Neural crest cell (in vitro differentiated cells): ENCODE data around the gene CERKL. TPM values are rescaled to one million over a fixed set of nuclear protein-coding genes. Genes with fewer than 3 reads are reported as not detected.

Experiments used
- DNase-seq: peaks from one replicate; pipeline ENCODE4 v3.0.0; 2021; ENCODE audit warnings: low read depth, mixed read lengths, low spot score
- H3K27ac Mint-ChIP-seq: one replicate; pipeline ENCODE4 v1.8.0; 2021; ENCODE audit warnings: mild to moderate bottlenecking, mixed read lengths; ENCODE audit not compliant: unreplicated experiment
- H3K27me3 Mint-ChIP-seq: 2 replicates; pipeline ENCODE4 v1.8.0; 2021; ENCODE audit warnings: low read depth, mild to moderate bottlenecking, mixed read lengths
- H3K36me3 Mint-ChIP-seq: 2 replicates; pipeline ENCODE4 v1.8.0; 2021; ENCODE audit warnings: low read depth, mild to moderate bottlenecking, mixed read lengths
- H3K4me1 Mint-ChIP-seq: 2 replicates; pipeline ENCODE4 v1.8.0; 2021; ENCODE audit warnings: mixed read lengths
- H3K4me3 Mint-ChIP-seq: one replicate; pipeline ENCODE4 v1.8.0; 2021; ENCODE audit warnings: mild to moderate bottlenecking, mixed read lengths
- H3K9me3 Mint-ChIP-seq: 2 replicates; pipeline ENCODE4 v1.8.0; 2021; ENCODE audit warnings: mixed read lengths
- total RNA-seq: library from RNA; stranded (reverse); gene quantifications from 2 replicates; pipeline ENCODE4 v1.2.1, GENCODE V29; 2021
- TF ChIP-seq, protein P1 (sequence below): fragments of 200-600 bp; sonication (generic); conservative IDR thresholded peaks from 2 replicates; pipeline ENCODE4 v1.5.0; 2021; ENCODE audit warnings: antibody characterized with exemption, mild to moderate bottlenecking

Gene CERKL
- total RNA-seq, 1 donor from 2014 or later, result 0.28 TPM

DNA sequence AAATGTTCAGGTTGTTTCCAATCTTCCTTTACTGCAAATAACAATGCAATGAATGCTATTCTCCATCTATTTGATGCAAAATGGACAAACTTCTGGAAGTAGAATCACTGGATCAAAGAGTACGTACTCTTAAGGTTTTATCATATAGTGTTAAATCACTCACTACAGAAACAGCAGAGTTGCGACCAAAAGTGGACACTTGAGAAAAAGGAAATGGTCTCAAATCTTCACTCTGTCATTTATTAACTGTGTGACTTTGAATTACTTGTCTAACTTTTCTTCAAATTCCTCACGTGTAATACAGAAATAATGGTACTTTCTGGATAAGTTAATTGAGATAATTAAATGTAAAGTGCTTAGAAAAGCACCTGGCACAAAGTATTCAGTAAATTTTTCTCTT is 78.1 kb downstream of the CERKL start:
- no peak overlapping the region for H3K27ac Mint-ChIP-seq
- no peak overlapping the region for H3K4me3 Mint-ChIP-seq
- no peaks in the 10 kb centered on the region for H3K9me3 Mint-ChIP-seq
- H3K36me3 Mint-ChIP-seq, result no peaks in the 10 kb centered on the region
- H3K4me1 Mint-ChIP-seq, result peaks cover 7% of the 10 kb centered on the region
- H3K27me3 Mint-ChIP-seq, result peaks cover 12% of the 10 kb centered on the region
- no peak for DNase-seq
- TF ChIP-seq, protein P1, sequence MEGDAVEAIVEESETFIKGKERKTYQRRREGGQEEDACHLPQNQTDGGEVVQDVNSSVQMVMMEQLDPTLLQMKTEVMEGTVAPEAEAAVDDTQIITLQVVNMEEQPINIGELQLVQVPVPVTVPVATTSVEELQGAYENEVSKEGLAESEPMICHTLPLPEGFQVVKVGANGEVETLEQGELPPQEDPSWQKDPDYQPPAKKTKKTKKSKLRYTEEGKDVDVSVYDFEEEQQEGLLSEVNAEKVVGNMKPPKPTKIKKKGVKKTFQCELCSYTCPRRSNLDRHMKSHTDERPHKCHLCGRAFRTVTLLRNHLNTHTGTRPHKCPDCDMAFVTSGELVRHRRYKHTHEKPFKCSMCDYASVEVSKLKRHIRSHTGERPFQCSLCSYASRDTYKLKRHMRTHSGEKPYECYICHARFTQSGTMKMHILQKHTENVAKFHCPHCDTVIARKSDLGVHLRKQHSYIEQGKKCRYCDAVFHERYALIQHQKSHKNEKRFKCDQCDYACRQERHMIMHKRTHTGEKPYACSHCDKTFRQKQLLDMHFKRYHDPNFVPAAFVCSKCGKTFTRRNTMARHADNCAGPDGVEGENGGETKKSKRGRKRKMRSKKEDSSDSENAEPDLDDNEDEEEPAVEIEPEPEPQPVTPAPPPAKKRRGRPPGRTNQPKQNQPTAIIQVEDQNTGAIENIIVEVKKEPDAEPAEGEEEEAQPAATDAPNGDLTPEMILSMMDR, result no peak

DNA sequence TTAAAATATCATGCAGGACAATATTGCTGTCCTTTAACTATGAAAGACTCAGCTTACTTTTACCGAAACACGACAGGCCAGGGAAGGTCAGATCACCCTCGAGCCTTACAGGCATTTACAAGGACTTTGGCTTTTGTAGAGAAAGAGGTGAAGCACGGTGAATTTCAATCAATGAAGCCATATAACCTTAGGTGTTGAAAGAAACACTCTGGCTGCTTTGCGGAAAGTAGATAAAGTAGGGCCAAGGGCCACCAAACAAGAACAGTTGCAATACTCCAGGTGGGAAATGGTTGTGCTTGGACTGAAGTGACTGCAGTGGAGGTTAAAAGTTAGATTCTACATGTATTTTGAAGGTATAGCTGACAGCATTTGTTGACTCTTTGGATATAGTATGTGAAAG is 80.5 kb downstream of the CERKL start:
- Mint-ChIP-seq H3K27ac (no peak overlapping the region), H3K4me1 (peaks cover 31% of the 10 kb centered on the region), H3K36me3 (no peaks in the 10 kb centered on the region), H3K27me3 (peaks cover 9% of the 10 kb centered on the region), H3K9me3 (no peaks in the 10 kb centered on the region), H3K4me3 (no peak overlapping the region)
- DNase-seq, result no peak
- TF ChIP-seq, protein P1, result no peak

DNA sequence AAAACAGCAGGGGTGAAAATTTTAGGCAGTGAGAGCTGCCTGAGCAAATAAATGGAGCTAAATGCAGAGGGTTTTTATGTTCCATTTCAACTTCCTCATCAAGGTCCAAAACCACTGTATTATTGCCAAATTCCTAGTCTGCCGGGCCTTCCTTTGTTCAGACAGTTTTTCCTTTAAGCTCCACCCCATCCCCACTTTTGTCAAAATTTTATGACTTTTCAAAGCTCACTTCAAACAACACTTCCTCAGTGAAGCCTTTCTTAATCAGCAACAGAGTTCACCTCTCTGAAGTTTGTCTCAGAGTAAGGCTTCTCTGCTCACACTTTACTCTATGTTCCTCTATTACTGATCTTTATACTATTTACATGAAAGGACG is 81.3 kb downstream of the CERKL start:
- peaks cover 2% of the 10 kb centered on the region for H3K27me3 Mint-ChIP-seq
- peaks cover 32% of the 10 kb centered on the region for H3K4me1 Mint-ChIP-seq
- TF ChIP-seq, protein P1, result no peak
- no peak for DNase-seq
- no peaks in the 10 kb centered on the region for H3K36me3 Mint-ChIP-seq
- no peaks in the 10 kb centered on the region for H3K9me3 Mint-ChIP-seq
- H3K27ac Mint-ChIP-seq, result no peak overlapping the region
- H3K4me3 Mint-ChIP-seq, result no peak overlapping the region

DNA sequence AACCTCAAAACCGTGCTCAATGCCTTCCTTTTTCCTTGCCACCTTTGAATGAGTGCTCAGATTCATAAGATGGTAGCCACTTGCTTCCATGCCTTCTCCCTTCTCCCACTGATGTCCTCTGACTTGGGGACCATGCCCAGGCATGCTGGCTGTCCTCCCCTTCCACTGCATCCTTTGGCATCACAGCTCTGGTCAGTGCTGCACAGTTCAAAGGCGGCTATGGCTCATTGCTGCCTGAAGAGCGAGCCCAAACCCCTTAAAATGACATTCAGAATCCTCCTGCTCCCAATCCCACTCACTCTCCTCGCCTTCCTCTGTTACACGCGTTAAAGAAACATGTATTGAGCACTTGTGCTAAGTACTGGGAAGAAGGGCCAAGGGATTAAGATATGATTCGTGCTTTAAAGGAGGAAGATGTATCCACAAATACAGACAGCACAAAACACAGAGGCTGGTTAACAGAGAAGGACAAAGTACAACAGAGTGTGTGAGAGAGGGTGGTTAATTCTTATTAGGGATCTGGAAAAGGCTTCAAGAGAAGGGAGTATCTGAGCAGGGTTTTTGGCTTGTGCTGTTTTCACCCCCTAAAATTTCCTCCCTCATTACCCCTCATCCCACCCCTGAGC is 81.8 kb downstream of the CERKL start:
- DNase-seq, result no peak
- H3K9me3 Mint-ChIP-seq, result no peaks in the 10 kb centered on the region
- H3K4me3 Mint-ChIP-seq, result no peak overlapping the region
- TF ChIP-seq, protein P1, result no peak
- no peak overlapping the region for H3K27ac Mint-ChIP-seq
- H3K27me3 Mint-ChIP-seq, result peaks cover 2% of the 10 kb centered on the region
- peaks cover 32% of the 10 kb centered on the region for H3K4me1 Mint-ChIP-seq
- H3K36me3 Mint-ChIP-seq, result no peaks in the 10 kb centered on the region

DNA sequence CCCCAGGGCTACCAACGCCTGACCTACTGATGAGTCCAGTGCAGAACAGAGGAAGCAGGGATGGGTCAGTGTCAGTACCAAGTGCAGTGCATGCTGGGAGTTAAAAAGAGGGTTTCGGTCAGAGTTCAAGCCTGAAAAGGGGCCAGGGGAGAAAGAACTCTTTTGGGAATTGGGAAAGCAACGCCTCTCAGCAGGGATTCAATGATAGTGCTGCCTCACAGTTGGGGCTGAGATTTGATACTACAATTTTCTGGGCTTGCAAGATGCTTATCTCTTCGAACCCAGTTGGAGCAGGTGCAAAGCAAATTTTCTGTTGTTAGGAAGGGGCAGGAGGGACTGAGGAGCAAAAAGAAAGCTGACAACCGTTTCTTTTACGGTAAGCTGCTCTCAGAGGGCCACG is 82.6 kb downstream of the CERKL start:
- H3K9me3 Mint-ChIP-seq, result no peaks in the 10 kb centered on the region
- peak; percentile 5 for DNase-seq
- H3K36me3 Mint-ChIP-seq, result no peaks in the 10 kb centered on the region
- H3K27ac Mint-ChIP-seq, result no peak overlapping the region
- H3K27me3 Mint-ChIP-seq, result no peaks in the 10 kb centered on the region
- no peak overlapping the region for H3K4me3 Mint-ChIP-seq
- TF ChIP-seq, protein P1, result no peak
- H3K4me1 Mint-ChIP-seq, result peaks cover 32% of the 10 kb centered on the region
